Pancreas (tissue), 10 donors: Measurements from ENCODE around the gene CLEC3B. TPM values are rescaled to one million over a fixed set of nuclear protein-coding genes. Genes with fewer than 3 reads are reported as not detected.
A peak's percentile ranks its signal among the peaks of the same experiment; 100 is the strongest.

Source experiments
- ATAC-seq, 4 donors: fragments of 200-7000 bp; cut with Tn5 transposase; one replicate each; pipeline versions ENCODE4 v1.8.0 to v1.9.1; 2020; ENCODE audit warnings: mild to moderate bottlenecking in 4 of 4, moderate library complexity in 4 of 4
- DNase-seq, 6 donors: peaks; one replicate each; pipeline ENCODE4 v3.0.0-alpha.2; 2020
- FAIRE-seq: peaks from 2 replicates; lab custom pipeline; 2012; peaks lifted over from hg19 to GRCh38; lab: Jason Lieb, UNC
- H3K27ac ChIP-seq, 4 donors: fragments of 200-600 bp; sonication (generic); 1 replicate in 3 of 4; 2 replicates in 1 of 4; pipeline versions ENCODE4 v1.5.0 to v1.8.0; 2020
- H3K27me3 ChIP-seq, 4 donors: fragments of 200-600 bp; one replicate each; pipeline ENCODE4 v1.8.0; 2021
- H3K36me3 ChIP-seq, 3 donors: fragments of 200-600 bp; sonication (generic) in 1 of 3; one replicate each; pipeline versions ENCODE4 v1.5.0 to v1.8.0; 2020 to 2021
- H3K4me1 ChIP-seq, 3 donors: fragments of 200-600 bp; one replicate each; pipeline ENCODE4 v1.8.0; 2021
- H3K4me3 ChIP-seq, 4 donors: fragments of 200-600 bp; sonication (generic) in 2 of 4; one replicate each; pipeline versions ENCODE4 v1.5.0 to v1.8.0; 2020 to 2021
- H3K9me3 ChIP-seq, 4 donors: fragments of 200-600 bp; one replicate each; pipeline ENCODE4 v1.8.0; 2021
- WGBS, 2 donors: extraction: QIAGEN DNeasy Blood & Tissue Kit; methylation state at CpG; one replicate each; pipeline ENCODE4 v1.1.7; 2013; 5-methylcytosine and 5-hydroxymethylcytosine counted together
- intact Hi-C, 3 donors: fragments of 100-400 bp; cut with DNase I; formaldehyde crosslinking; loops; one replicate each; pipeline versions ENCODE4 v1.11.1 to v1.14.2; 2022
- polyA plus RNA-seq, 2 donors: library from polyadenylated mRNA; stranded (reverse); fragments of 200-250 nt; gene quantifications; one replicate each; pipeline ENCODE4 v1.2.3, GENCODE V29; 2013
- total RNA-seq, 6 donors: library from RNA; stranded (reverse); fragmentation: NEBNext Ultra II Directional in 4 of 6; extraction: Animal tissue kit (Norgen Biotek cat#: 25700) in 4 of 6; gene quantifications; one replicate each; pipeline versions ENCODE4 v1.2.1 to v1.2.4, GENCODE V29; 2021 to 2023
- TF ChIP-seq, protein P1 (sequence below), 4 donors: fragments of 200-600 bp; sonication (generic) in 3 of 4; IDR thresholded peaks; one replicate each; pipeline versions ENCODE4 v1.5.0 to v1.8.0; 2021; ENCODE audit warnings: antibody characterized with exemption in 4 of 4
- donor health status: healthy with polysubstance abuse.
- donor health status: DM: no; HTN: no; CAD: no; lungs with moderate emphysema.
- donor health status: DM: no; HTN: no; CAD: no.
- donor health status: control.
- donor health status: control.
- donor health status: Bipolar disorder and iron deficiency.
- donor health status: DM: yes; HTN: yes; CAD: no.
- donor health status: DM: no; HTN: no; CAD: no.
- donor health status: DM: no; HTN: no; CAD: no.
- donor health status: DM: yes; HTN: yes; CAD: no.

CLEC3B gene
- total and polyA plus RNA-seq, 8 donors, result 1.3 to 31.9 (median 7.8) TPM

DNA sequence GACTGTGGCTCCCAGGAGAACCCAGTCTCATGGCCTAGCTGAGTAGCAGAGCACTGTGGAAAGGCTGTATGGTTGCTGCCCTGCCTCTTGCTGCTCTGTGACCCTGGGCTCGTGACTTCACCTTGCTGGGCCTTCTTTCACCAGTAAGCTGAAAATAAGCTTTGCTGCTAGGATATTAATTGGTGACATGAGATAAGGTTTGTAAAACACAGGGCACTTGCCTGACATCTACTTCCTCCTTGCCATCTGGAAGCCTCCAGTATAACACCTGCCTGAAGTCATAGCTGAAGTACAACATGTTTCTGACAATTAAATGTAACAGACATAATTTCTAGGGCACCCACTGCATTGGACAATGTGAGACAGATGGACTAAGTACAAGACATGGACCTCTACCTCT, 53.6 kb downstream of the CLEC3B start:
- intact Hi-C loops, result no loop called here
- DNase-seq, result no peak
- Histone ChIP-seq H3K36me3 (peaks cover 0 to 7% (median 0%) of the 10 kb centered on the region in 3 donors), H3K4me1 (peaks cover 0 to 8% (median 7%) of the 10 kb centered on the region in 3 donors), H3K27me3 (no peaks in the 10 kb centered on the region), H3K4me3 (no peak overlapping the region), H3K27ac (peak overlapping the region in 2 of 4 donors; percentile 17 to 22), H3K9me3 (no peaks in the 10 kb centered on the region)
- peak; percentile 72 to 85 (median 76) for ATAC-seq
- FAIRE-seq, result no peak
- TF ChIP-seq, protein P1, sequence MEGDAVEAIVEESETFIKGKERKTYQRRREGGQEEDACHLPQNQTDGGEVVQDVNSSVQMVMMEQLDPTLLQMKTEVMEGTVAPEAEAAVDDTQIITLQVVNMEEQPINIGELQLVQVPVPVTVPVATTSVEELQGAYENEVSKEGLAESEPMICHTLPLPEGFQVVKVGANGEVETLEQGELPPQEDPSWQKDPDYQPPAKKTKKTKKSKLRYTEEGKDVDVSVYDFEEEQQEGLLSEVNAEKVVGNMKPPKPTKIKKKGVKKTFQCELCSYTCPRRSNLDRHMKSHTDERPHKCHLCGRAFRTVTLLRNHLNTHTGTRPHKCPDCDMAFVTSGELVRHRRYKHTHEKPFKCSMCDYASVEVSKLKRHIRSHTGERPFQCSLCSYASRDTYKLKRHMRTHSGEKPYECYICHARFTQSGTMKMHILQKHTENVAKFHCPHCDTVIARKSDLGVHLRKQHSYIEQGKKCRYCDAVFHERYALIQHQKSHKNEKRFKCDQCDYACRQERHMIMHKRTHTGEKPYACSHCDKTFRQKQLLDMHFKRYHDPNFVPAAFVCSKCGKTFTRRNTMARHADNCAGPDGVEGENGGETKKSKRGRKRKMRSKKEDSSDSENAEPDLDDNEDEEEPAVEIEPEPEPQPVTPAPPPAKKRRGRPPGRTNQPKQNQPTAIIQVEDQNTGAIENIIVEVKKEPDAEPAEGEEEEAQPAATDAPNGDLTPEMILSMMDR (IDR thresholded peaks at IDR 0.05), result no peak
- 18 to 27% methylated on average over 1 of the region's 1 CpG for WGBS, 2 donors

DNA sequence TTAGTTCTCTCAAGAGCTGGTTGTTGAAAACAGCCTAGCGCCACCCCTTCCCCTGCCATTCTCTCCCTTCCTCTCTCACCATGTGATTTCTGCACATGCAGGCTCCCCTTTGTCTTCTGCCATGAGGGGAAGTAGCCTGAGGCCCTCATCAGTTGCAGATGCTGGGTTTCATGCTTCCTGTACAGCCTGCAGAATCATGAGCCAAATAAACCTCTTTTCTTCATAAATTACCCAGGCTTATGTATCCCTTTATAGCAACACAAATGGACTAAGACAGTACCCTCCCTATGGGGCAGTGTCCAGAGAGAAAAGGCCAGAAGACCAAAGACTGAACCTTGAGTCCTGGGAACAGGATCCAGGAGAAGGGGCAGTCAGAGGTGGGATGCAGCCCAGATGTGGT, 54.7 kb downstream of the CLEC3B start:
- DNase-seq (no peak), ATAC-seq (no peak), FAIRE-seq (no peak)
- peaks cover 0 to 8% (median 7%) of the 10 kb centered on the region in 3 donors for H3K4me1 ChIP-seq
- no peak overlapping the region for H3K27ac ChIP-seq
- no peak overlapping the region for H3K4me3 ChIP-seq
- H3K36me3 ChIP-seq, result peaks cover 0 to 14% (median 0%) of the 10 kb centered on the region in 3 donors
- no peaks in the 10 kb centered on the region for H3K9me3 ChIP-seq
- no peaks in the 10 kb centered on the region for H3K27me3 ChIP-seq
- TF ChIP-seq, protein P1 (IDR thresholded peaks at IDR 0.05), result no peak
- intact Hi-C loops, result no loop called here
- WGBS, 2 donors, result 97% methylated on average over 1 of the region's 1 CpG; no CpG with 5 or more reads in 1 of the 2 donors

DNA sequence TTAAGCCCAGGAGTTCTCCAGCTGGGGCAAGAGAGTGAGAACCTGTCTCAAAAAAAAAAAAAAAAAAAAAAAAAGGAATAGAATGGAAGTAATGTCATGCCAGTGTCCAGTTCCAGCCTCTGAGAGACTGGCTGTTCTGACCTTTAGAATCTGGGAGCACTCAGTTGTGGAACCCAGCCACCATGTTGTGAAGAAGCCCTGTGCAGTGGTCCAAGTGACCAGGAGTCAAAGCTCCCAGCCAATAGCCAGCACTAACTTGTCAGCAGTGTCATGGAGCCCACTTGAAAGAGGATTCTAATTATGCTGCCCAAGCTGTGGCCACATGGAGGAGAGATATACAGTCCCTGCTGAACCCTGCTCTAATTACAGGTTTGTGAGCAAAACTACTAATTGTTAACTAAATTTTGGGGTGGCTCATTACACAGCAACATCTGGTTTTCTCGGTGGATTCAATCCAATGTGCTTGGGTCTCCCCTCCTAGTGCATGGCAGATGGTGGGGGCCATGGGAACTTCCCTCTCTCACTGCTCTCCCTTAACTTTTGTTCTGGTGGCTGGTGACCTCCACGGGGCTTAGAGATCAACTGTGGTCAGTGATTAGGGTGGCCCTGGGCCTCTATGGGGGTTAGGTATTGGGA, 55.5 kb downstream of the CLEC3B start:
- FAIRE-seq, result no peak
- intact Hi-C loops, result no loop called here
- Histone ChIP-seq H3K4me1 (peaks cover 0 to 8% (median 7%) of the 10 kb centered on the region in 3 donors), H3K27ac (no peak overlapping the region), H3K36me3 (peaks cover 0 to 14% (median 0%) of the 10 kb centered on the region in 3 donors), H3K9me3 (no peaks in the 10 kb centered on the region), H3K27me3 (no peaks in the 10 kb centered on the region), H3K4me3 (no peak overlapping the region)
- no peak for ATAC-seq
- no peak for DNase-seq
- TF ChIP-seq, protein P1 (IDR thresholded peaks at IDR 0.05), result no peak
- 88 to 94% methylated on average over 2 of the region's 2 CpGs for WGBS, 2 donors

DNA sequence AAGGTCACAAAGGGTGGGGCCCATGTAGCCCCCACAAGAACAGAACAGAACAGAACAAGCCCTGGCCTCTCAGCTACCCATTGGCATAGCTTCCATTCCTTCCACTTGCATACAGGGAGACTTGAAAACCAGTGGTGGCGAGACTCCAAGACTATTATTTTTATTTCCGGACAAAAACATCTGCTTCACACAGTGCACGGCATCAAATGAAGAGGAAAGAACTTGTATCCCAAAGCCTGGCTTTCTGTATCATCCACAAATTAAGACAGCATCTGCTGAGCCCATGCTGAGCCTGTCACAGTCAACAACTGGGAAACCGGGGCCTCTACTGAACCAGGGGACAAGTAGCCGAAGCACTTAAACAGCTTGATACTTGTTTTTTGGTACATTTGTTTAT, 56.0 kb downstream of the CLEC3B start:
- H3K4me1 ChIP-seq, result peaks cover 0 to 8% (median 7%) of the 10 kb centered on the region in 3 donors
- intact Hi-C loops, result no loop called here
- H3K27ac ChIP-seq, result no peak overlapping the region
- no peaks in the 10 kb centered on the region for H3K27me3 ChIP-seq
- FAIRE-seq (no peak), ATAC-seq (no peak), DNase-seq (no peak)
- WGBS, 2 donors, result 91 to 93% methylated on average over 5 of the region's 5 CpGs
- peaks cover 0 to 14% (median 0%) of the 10 kb centered on the region in 3 donors for H3K36me3 ChIP-seq
- H3K9me3 ChIP-seq, result no peaks in the 10 kb centered on the region
- H3K4me3 ChIP-seq, result no peak overlapping the region
- TF ChIP-seq, protein P1 (IDR thresholded peaks at IDR 0.05), result no peak

DNA sequence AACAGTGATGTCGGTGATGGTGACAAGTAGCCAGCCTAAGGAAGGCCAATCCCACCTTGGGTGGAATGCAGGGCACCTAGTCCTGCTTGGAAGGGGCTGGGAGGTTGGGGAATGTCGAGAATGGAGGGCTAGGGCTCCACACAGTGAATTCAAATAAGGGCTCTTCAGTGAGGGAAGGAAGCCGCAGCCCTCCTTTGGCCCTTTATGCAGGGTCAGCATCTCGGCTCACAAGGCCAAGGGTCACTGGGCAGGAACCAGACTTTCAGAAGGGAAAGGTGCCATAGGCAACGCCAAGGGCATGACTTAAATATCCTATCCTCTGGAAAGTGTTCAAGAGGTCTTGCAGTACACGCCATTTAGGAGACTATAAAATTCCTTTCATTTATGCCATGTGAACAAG, 56.9 kb downstream of the CLEC3B start:
- H3K4me1 ChIP-seq, result peaks cover 2 to 10% (median 9%) of the 10 kb centered on the region in 3 donors
- no peak overlapping the region for H3K4me3 ChIP-seq
- no peak for FAIRE-seq
- H3K27me3 ChIP-seq, result no peaks in the 10 kb centered on the region
- no peak for DNase-seq
- H3K27ac ChIP-seq, result no peak overlapping the region
- intact Hi-C loops, result no loop called here
- 92 to 94% methylated on average over 6 of the region's 6 CpGs for WGBS, 2 donors
- no peaks in the 10 kb centered on the region for H3K9me3 ChIP-seq
- no peak for ATAC-seq
- TF ChIP-seq, protein P1 (IDR thresholded peaks at IDR 0.05), result no peak
- H3K36me3 ChIP-seq, result peaks cover 0 to 14% (median 0%) of the 10 kb centered on the region in 3 donors
